ENCODE results near the gene LAIR2. TPM values are rescaled to one million over a fixed set of nuclear protein-coding genes. Genes with fewer than 3 reads are reported as not detected.

LAIR2 gene
- total RNA-seq, 1 donor from 2014 or later: not detected

GRCh38 chr19:54533476-54533875, 30.8 kb downstream of the LAIR2 start:
- CTCF ChIA-PET: no interaction called here
- intact Hi-C loops (cut with micrococcal nuclease): no loop called here
- ATAC-seq (ENCODE audit: low read depth) (no peak), DNase-seq (no peak)
- Mint-ChIP-seq H3K9me3 (no peaks in the 10 kb centered on the region), H3K36me3 (ENCODE audit: low read depth) (no peaks in the 10 kb centered on the region), H3K4me1 (peaks cover 18% of the 10 kb centered on the region), H3K27me3 (peaks cover 4% of the 10 kb centered on the region), H3K27ac (no peak overlapping the region), H3K4me3 (no peak overlapping the region)
- no peak for TF ChIP-seq CTCF (IDR thresholded peaks at IDR 0.05)
- POLR2A ChIA-PET: no interaction called here

- Mint-ChIP-seq H3K36me3 (ENCODE audit: low read depth) (no peaks in the 10 kb centered on the region), H3K9me3 (no peaks in the 10 kb centered on the region), H3K4me1 (peaks cover 18% of the 10 kb centered on the region), H3K4me3 (no peak overlapping the region), H3K27ac (no peak overlapping the region), H3K27me3 (peaks cover 4% of the 10 kb centered on the region)
- ChIA-PET POLR2A (no interaction called here), CTCF (no interaction called here)
- ATAC-seq (ENCODE audit: low read depth) (no peak), DNase-seq (no peak)
- no peak for TF ChIP-seq CTCF (IDR thresholded peaks at IDR 0.05)
- intact Hi-C loops (cut with micrococcal nuclease): no loop called here
Observed at GRCh38 chr19:54534156-54534555, 31.5 kb downstream of the LAIR2 start.

GRCh38 chr19:54535601-54536000, 33.0 kb downstream of the LAIR2 start:
- H3K9me3 Mint-ChIP-seq: no peaks in the 10 kb centered on the region
- intact Hi-C loops (cut with micrococcal nuclease): no loop called here
- H3K4me1 Mint-ChIP-seq: peaks cover 18% of the 10 kb centered on the region
- POLR2A ChIA-PET: no interaction called here
- no peaks in the 10 kb centered on the region for H3K36me3 Mint-ChIP-seq (ENCODE audit: low read depth)
- ATAC-seq (ENCODE audit: low read depth): no peak
- CTCF ChIA-PET: no interaction called here
- H3K27me3 Mint-ChIP-seq: peaks cover 4% of the 10 kb centered on the region
- no peak overlapping the region for H3K4me3 Mint-ChIP-seq
- DNase-seq: no peak
- TF ChIP-seq CTCF (IDR thresholded peaks at IDR 0.05): no peak
- no peak overlapping the region for H3K27ac Mint-ChIP-seq

GRCh38 chr19:54536956-54537355, 34.3 kb downstream of the LAIR2 start:
- Mint-ChIP-seq H3K4me3 (no peak overlapping the region), H3K4me1 (peaks cover 14% of the 10 kb centered on the region), H3K27ac (no peak overlapping the region), H3K27me3 (peaks cover 4% of the 10 kb centered on the region), H3K36me3 (ENCODE audit: low read depth) (no peaks in the 10 kb centered on the region), H3K9me3 (no peaks in the 10 kb centered on the region)
- no peak for ATAC-seq (ENCODE audit: low read depth)
- TF ChIP-seq CTCF (IDR thresholded peaks at IDR 0.05): no peak
- POLR2A ChIA-PET: no interaction called here
- no peak for DNase-seq
- CTCF ChIA-PET: no interaction called here
- intact Hi-C loops (cut with micrococcal nuclease): no loop called here

- no peaks in the 10 kb centered on the region for H3K4me1 Mint-ChIP-seq
- no peaks in the 10 kb centered on the region for H3K9me3 Mint-ChIP-seq
- TF ChIP-seq CTCF (IDR thresholded peaks at IDR 0.05): no peak
- H3K4me3 Mint-ChIP-seq: no peak overlapping the region
- peaks cover 2% of the 10 kb centered on the region for H3K27me3 Mint-ChIP-seq
- H3K36me3 Mint-ChIP-seq (ENCODE audit: low read depth): no peaks in the 10 kb centered on the region
- intact Hi-C loops (cut with micrococcal nuclease): no loop called here
- CTCF ChIA-PET: no interaction called here
- no peak overlapping the region for H3K27ac Mint-ChIP-seq
- no peak for DNase-seq
- no peak for ATAC-seq (ENCODE audit: low read depth)
- POLR2A ChIA-PET: no interaction called here
Observed at GRCh38 chr19:54541712-54542111, 39.1 kb downstream of the LAIR2 start.

Measured in activated B cell treated with CpG ODN at 0.5 μM for 24 hours (primary cell).